LoVo (cell line): ENCODE data around the gene SLC8A1.

Experiments
- DNase-seq: peaks from one replicate; pipeline ENCODE4 v3.0.0-alpha.2; 2016; ENCODE audit warnings: low spot score

The SLC8A1 gene

GRCh38 chr2:40230707-40231432 is 221.0 kb downstream of the SLC8A1 start:
- DNase-seq: no peak

GRCh38 chr2:40230186-40230585 is 221.7 kb downstream of the SLC8A1 start:
- DNase-seq: no peak

- DNase-seq: no peak
Measured at GRCh38 chr2:40228310-40228709, 223.6 kb downstream of the SLC8A1 start.

- no peak for DNase-seq
Measured at GRCh38 chr2:40227210-40227609, 224.7 kb downstream of the SLC8A1 start.

- DNase-seq: no peak
Measured at GRCh38 chr2:40226637-40227036, 225.3 kb downstream of the SLC8A1 start.

GRCh38 chr2:40225670-40226210 is 226.2 kb downstream of the SLC8A1 start:
- DNase-seq: no peak

- no peak for DNase-seq
Measured at GRCh38 chr2:40224318-40224717, 227.6 kb downstream of the SLC8A1 start.

GRCh38 chr2:40220177-40220925 is 231.5 kb downstream of the SLC8A1 start:
- no peak for DNase-seq

GRCh38 chr2:40219141-40219540 is 232.7 kb downstream of the SLC8A1 start:
- no peak for DNase-seq

- DNase-seq: no peak
Measured at GRCh38 chr2:40218679-40219078, 233.2 kb downstream of the SLC8A1 start.

GRCh38 chr2:40213619-40214018 is 238.3 kb downstream of the SLC8A1 start:
- no peak for DNase-seq

GRCh38 chr2:40213071-40213470 is 238.8 kb downstream of the SLC8A1 start:
- no peak for DNase-seq

GRCh38 chr2:40210968-40211353 is 240.9 kb downstream of the SLC8A1 start:
- DNase-seq: no peak

- no peak for DNase-seq
Measured at GRCh38 chr2:40210344-40210967, 241.4 kb downstream of the SLC8A1 start.

GRCh38 chr2:40209761-40210160 is 242.1 kb downstream of the SLC8A1 start:
- no peak for DNase-seq

GRCh38 chr2:40208463-40208862 is 243.4 kb downstream of the SLC8A1 start:
- no peak for DNase-seq

GRCh38 chr2:40204268-40204667 is 247.6 kb downstream of the SLC8A1 start:
- DNase-seq: no peak

- DNase-seq: no peak
Measured at GRCh38 chr2:40202798-40203400, 249.0 kb downstream of the SLC8A1 start.

- no peak for DNase-seq
Measured at GRCh38 chr2:40201425-40201824, 250.5 kb downstream of the SLC8A1 start.

GRCh38 chr2:40200366-40200915 is 251.4 kb downstream of the SLC8A1 start:
- DNase-seq: no peak

GRCh38 chr2:40199771-40200170 is 252.1 kb downstream of the SLC8A1 start:
- no peak for DNase-seq

- no peak for DNase-seq
Measured at GRCh38 chr2:40197121-40197520, 254.8 kb downstream of the SLC8A1 start.
